ENCODE data around the gene MUC20. TPM values are rescaled to one million over a fixed set of nuclear protein-coding genes. Genes with fewer than 3 reads are reported as not detected.
A peak's percentile ranks its signal among the peaks of the same experiment; 100 is the strongest.

MUC20 gene
- total and polyA plus RNA-seq, 2 of the 8 experiments (the other 6 are each of a cell fraction or from before 2014, with no cell fraction given), result 0.24 to 0.26 TPM

- Histone ChIP-seq H2BK15ac (ENCODE audit: low read length) (no peak overlapping the region), H3K79me2 (ENCODE audit: control insufficient read depth in 1 of 2, insufficient read depth in 2 of 2, low read length in 2 of 2) (no peaks in the 10 kb centered on the region), H3K23ac (ENCODE audit: insufficient read length) (no peak overlapping the region), H3K4ac (replicated peaks; ENCODE audit: insufficient read length, low read depth, low read length) (no peak overlapping the region), H2AK5ac (ENCODE audit: low read depth, low read length) (no peak overlapping the region), H3K9ac (replicated peaks in 1 of 4; ENCODE audit: extremely low read depth in 1 of 4, low read depth in 3 of 4, low read length in 3 of 4) (no peak overlapping the region), H3K18ac (ENCODE audit: extremely low read depth, low read length) (no peak overlapping the region), H4K20me1 (replicated peaks in 1 of 2; ENCODE audit: control insufficient read depth in 1 of 2, insufficient read depth in 2 of 2, low read length in 2 of 2) (no peaks in the 10 kb centered on the region), H3K4me3 (ENCODE audit: extremely low read depth in 1 of 4, insufficient read depth in 2 of 4, low read depth in 3 of 4, low read length in 4 of 4) (no peak overlapping the region), H3K56ac (replicated peaks; ENCODE audit: insufficient read length, low read depth, low read length) (no peak overlapping the region), H3K23me2 (ENCODE audit: low read depth, low read length) (peaks cover 7% of the 10 kb centered on the region; the same call in 1 of the 2 replicates), H2BK12ac (ENCODE audit: low read depth, low read length) (no peak overlapping the region), H2BK120ac (replicated peaks; ENCODE audit: low read depth, low read length) (no peak overlapping the region), H3K4me1 (replicated peaks in 1 of 4; ENCODE audit: control insufficient read depth in 3 of 4, insufficient read depth in 4 of 4, low read length in 3 of 4) (no peaks in the 10 kb centered on the region), H4K91ac (replicated peaks; ENCODE audit: insufficient read length, low read length) (no peak overlapping the region), H3K36me3 (ENCODE audit: control insufficient read depth in 2 of 4, insufficient read depth in 4 of 4, low read length in 3 of 4) (no peaks in the 10 kb centered on the region), H2AFZ (ENCODE audit: low read length) (no peak overlapping the region), H4K5ac (ENCODE audit: insufficient read length, low read depth, low read length) (no peak overlapping the region), H4K8ac (ENCODE audit: extremely low read depth, insufficient read depth, low read length) (no peak overlapping the region), H3K79me1 (ENCODE audit: low read depth, low read length) (no peaks in the 10 kb centered on the region), H3K14ac (ENCODE audit: insufficient read length) (no peak overlapping the region), H2BK20ac (ENCODE audit: low read length) (no peak overlapping the region), H3K27ac (ENCODE audit: low read depth, low read length) (no peak overlapping the region), H2BK5ac (ENCODE audit: low read depth, low read length) (no peak overlapping the region), H3K4me2 (ENCODE audit: insufficient read depth in 1 of 2, low read depth in 2 of 2, low read length in 2 of 2) (no peak overlapping the region), H3K27me3 (replicated peaks in 1 of 4; ENCODE audit: control insufficient read depth in 3 of 4, extremely low read depth in 1 of 4, insufficient read depth in 3 of 4, low read length in 3 of 4) (no peaks in the 10 kb centered on the region; a peak in 2 of 7 replicates), H3K9me3 (ENCODE audit: insufficient read depth in 2 of 2, low read depth in 1 of 2, low read length in 1 of 2) (peaks cover 2 to 5% of the 10 kb centered on the region in 2 experiments; a peak in 2 of 4 replicates)
- TF ChIP-seq E2F6 (IDR thresholded peaks at IDR 0.05) (0 out of 2 replicates have a peak, but pooled peaks have one; percentile 44), NRF1 (IDR thresholded peaks at IDR 0.05; ENCODE audit: low read depth, low read length) (no peak)
- ChIA-PET POLR2A (ENCODE audit: partially characterized antibody) (interaction anchor here (0.9 to 1.1 kb wide), 2 partner anchors 42 to 82 kb away, joined by 3 read pairs; no protein-coding TSS in a partner anchor), CTCF (ENCODE audit: partially characterized antibody) (interaction anchor here (0.9 to 4.4 kb wide), 4 partner anchors 8 to 123 kb away, joined by 3 to 23 read pairs (median 3); no protein-coding TSS in a partner anchor)
- DNase-seq (ENCODE audit: low read depth in 1 of 2, low spot score in 2 of 2) (no peak), FAIRE-seq (no peak)
- 84% methylated on average over 15 of the region's 17 CpGs; no CpG with 5 or more reads in 1 of the 2 experiments for WGBS, 2 experiments (ENCODE audit: extremely low coverage in 1 of 2, insufficient coverage in 1 of 2, insufficient read length in 1 of 2, insufficient replicate concordance in 2 of 2, low coverage in 1 of 2, low lambda C conversion rate in 2 of 2, missing lambda C conversion rate in 1 of 2)
Observed at GRCh38 chr3:195768831-195769303, 48.1 kb downstream of the MUC20 start.

Measured in H1 (cell line).